T-cell (primary cell): ENCODE results near the gene POU2F3. TPM values are rescaled to one million over a fixed set of nuclear protein-coding genes. Genes with fewer than 3 reads are reported as not detected.

Experiments used
- ATAC-seq, 4 experiments: fragments of 200-7000 bp in 3 of 4; fragments of 150-1000 bp in 1 of 4; cut with Tn5 transposase; replicated peaks in 1 of 4; 1 replicate in 3 of 4; 2 replicates in 1 of 4; pipeline ENCODE4 v1.10.0; 2021; ENCODE audit warnings: moderate library complexity in 3 of 4, mild to moderate bottlenecking in 2 of 4, moderate number of reproducible peaks in 1 of 4
- CTCF ChIA-PET, 2 donors: fragments of 300-600 bp; sonication (Branson Sonifier 250); formaldehyde crosslinking; loops; one replicate each; lab custom pipeline; 2022; ENCODE audit warnings: antibody characterized with exemption in 2 of 2; lab: Charles Lee
- POLR2A ChIA-PET, 2 donors: fragments of 300-600 bp; sonication (Branson Sonifier 250); formaldehyde crosslinking; loops; one replicate each; lab custom pipeline; 2022; ENCODE audit warnings: antibody characterized with exemption in 2 of 2; lab: Charles Lee
- DNase-seq, 35 experiments: peaks; one replicate each; pipeline versions ENCODE4 v3.0.0 to v3.0.0-alpha.2; 2013 to 2023
- H3K27ac ChIP-seq: one replicate; pipeline ENCODE4 v1.5.1; 2013; ENCODE audit warnings: low read length
- H3K27me3 ChIP-seq, 2 experiments: replicated peaks in 1 of 2; 1 replicate in 1 of 2; 2 replicates in 1 of 2; pipeline versions ENCODE4 v1.6.1 to v1.7.0; 2013; ENCODE audit warnings: low read length in 1 of 2, mixed read lengths in 1 of 2; ENCODE audit not compliant: control insufficient read depth in 2 of 2, insufficient read depth in 2 of 2; ENCODE audit errors: extremely low read depth in 1 of 2
- H3K36me3 ChIP-seq, 2 donors: 1 replicate in 1 of 2; 2 replicates in 1 of 2; pipeline versions ENCODE4 v1.6.1 to v1.7.0; 2013; ENCODE audit warnings: low read length in 1 of 2; ENCODE audit not compliant: control insufficient read depth in 2 of 2, insufficient read depth in 1 of 2; ENCODE audit errors: extremely low read depth in 1 of 2
- H3K4me1 ChIP-seq, 2 experiments: 1 replicate in 1 of 2; 2 replicates in 1 of 2; pipeline versions ENCODE4 v1.6.1 to v1.7.0; 2013; ENCODE audit warnings: low read length in 2 of 2, mixed read lengths in 1 of 2; ENCODE audit not compliant: insufficient read depth in 2 of 2, control insufficient read depth in 1 of 2; ENCODE audit errors: extremely low read depth in 1 of 2
- H3K4me3 ChIP-seq, 2 donors: 1 replicate in 1 of 2; 2 replicates in 1 of 2; pipeline versions ENCODE4 v1.5.1 to v1.7.0; 2013; ENCODE audit warnings: mild to moderate bottlenecking in 2 of 2, low read length in 1 of 2, moderate library complexity in 1 of 2; ENCODE audit not compliant: control insufficient read depth in 1 of 2; ENCODE audit errors: extremely low read depth in 1 of 2
- H3K9me3 ChIP-seq: 2 replicates; pipeline ENCODE4 v1.7.0; 2013
- H3K27ac Mint-ChIP-seq, 2 donors: one replicate each; pipeline ENCODE4 v1.8.0; 2020 to 2021; ENCODE audit warnings: mild to moderate bottlenecking in 2 of 2, mixed read lengths in 2 of 2
- H3K27me3 Mint-ChIP-seq, 2 donors: one replicate each; pipeline ENCODE4 v1.8.0; 2021 to 2022; ENCODE audit warnings: mixed read lengths in 2 of 2
- H3K36me3 Mint-ChIP-seq: one replicate; pipeline ENCODE4 v1.8.0; 2021; ENCODE audit warnings: mixed read lengths
- H3K4me1 Mint-ChIP-seq, 3 donors: one replicate each; pipeline ENCODE4 v1.8.0; 2020 to 2022; ENCODE audit warnings: mixed read lengths in 3 of 3, mild to moderate bottlenecking in 1 of 3
- H3K4me3 Mint-ChIP-seq, 3 donors: one replicate each; pipeline ENCODE4 v1.8.0; 2020 to 2022; ENCODE audit warnings: mild to moderate bottlenecking in 3 of 3, mixed read lengths in 3 of 3, moderate library complexity in 3 of 3
- H3K9me3 Mint-ChIP-seq, 3 donors: one replicate each; pipeline ENCODE4 v1.8.0; 2020 to 2022; ENCODE audit warnings: mixed read lengths in 3 of 3
- WGBS: methylation state at CpG from one replicate; pipeline ENCODE4 v1.1.5; 2013; ENCODE audit warnings: missing lambda C conversion rate; ENCODE audit not compliant: insufficient coverage; 5-methylcytosine and 5-hydroxymethylcytosine counted together
- total RNA-seq, 35 experiments: library from RNA in 6 of 35; stranded (reverse) in 6 of 35; fragments of 120-200 nt in 1 of 35; gene quantifications; one replicate each; pipeline versions ENCODE4 v1.2.1 to v1.2.4 and lab custom pipeline; 2013 to 2026

Gene POU2F3
- total RNA-seq, 5 donors from 2014 or later (not counting 1 experiment from before 2014, with no cell fraction given), result not detected

GRCh38 chr11:120280600-120281051, 40.7 kb downstream of the POU2F3 start:
- Histone ChIP-seq H3K36me3 (no peaks in the 10 kb centered on the region), H3K4me1 (no peaks in the 10 kb centered on the region), H3K9me3 (no peaks in the 10 kb centered on the region), H3K4me3 (no peak overlapping the region), H3K27me3 (peaks cover 0 to 6% of the 10 kb centered on the region in 2 experiments), H3K27ac (no peak overlapping the region)
- no peaks in the 10 kb centered on the region for H3K4me1 Mint-ChIP-seq
- H3K27ac Mint-ChIP-seq, result no peak overlapping the region
- H3K27me3 Mint-ChIP-seq, result peaks cover 0 to 5% of the 10 kb centered on the region in 2 donors
- ATAC-seq, result no peak
- no peaks in the 10 kb centered on the region for H3K9me3 Mint-ChIP-seq
- WGBS, result 46% methylated on average over 4 of the region's 5 CpGs
- no peak for DNase-seq
- no peaks in the 10 kb centered on the region for H3K36me3 Mint-ChIP-seq
- H3K4me3 Mint-ChIP-seq, result no peak overlapping the region
- ChIA-PET CTCF (no interaction called here), POLR2A (no interaction called here)

GRCh38 chr11:120281143-120281795, 41.3 kb downstream of the POU2F3 start:
- ATAC-seq (no peak), DNase-seq (no peak)
- ChIA-PET CTCF (no interaction called here), POLR2A (no interaction called here)
- H3K4me1 ChIP-seq, result no peaks in the 10 kb centered on the region
- H3K36me3 ChIP-seq, result no peaks in the 10 kb centered on the region
- no peaks in the 10 kb centered on the region for H3K4me1 Mint-ChIP-seq
- H3K27ac Mint-ChIP-seq, result no peak overlapping the region
- H3K4me3 Mint-ChIP-seq, result no peak overlapping the region
- H3K4me3 ChIP-seq, result no peak overlapping the region
- no peak overlapping the region for H3K27ac ChIP-seq
- peaks cover 0 to 4% of the 10 kb centered on the region in 2 experiments for H3K27me3 ChIP-seq
- no peaks in the 10 kb centered on the region for H3K9me3 Mint-ChIP-seq
- no peaks in the 10 kb centered on the region for H3K36me3 Mint-ChIP-seq
- no peaks in the 10 kb centered on the region for H3K9me3 ChIP-seq
- 92% methylated on average over 6 of the region's 7 CpGs for WGBS
- H3K27me3 Mint-ChIP-seq, result peaks cover 0 to 8% of the 10 kb centered on the region in 2 donors

- H3K27me3 ChIP-seq, result peaks cover 0 to 4% of the 10 kb centered on the region in 2 experiments
- H3K4me1 ChIP-seq, result no peaks in the 10 kb centered on the region
- H3K27ac Mint-ChIP-seq, result no peak overlapping the region
- ChIA-PET CTCF (no interaction called here), POLR2A (interaction anchor here in 1 of 2 donors (0.6 kb wide), 1 partner anchor 16 kb away, joined by 3 read pairs; no protein-coding TSS in a partner anchor)
- no peak overlapping the region for H3K4me3 ChIP-seq
- DNase-seq (no peak), ATAC-seq (no peak)
- no peaks in the 10 kb centered on the region for H3K36me3 Mint-ChIP-seq
- H3K27me3 Mint-ChIP-seq, result peaks cover 4 to 15% of the 10 kb centered on the region in 2 donors
- H3K9me3 Mint-ChIP-seq, result no peaks in the 10 kb centered on the region
- H3K27ac ChIP-seq, result no peak overlapping the region
- H3K4me1 Mint-ChIP-seq, result no peaks in the 10 kb centered on the region
- no peaks in the 10 kb centered on the region for H3K36me3 ChIP-seq
- no peak overlapping the region for H3K4me3 Mint-ChIP-seq
- 61% methylated on average over 2 of the region's 2 CpGs for WGBS
- H3K9me3 ChIP-seq, result no peaks in the 10 kb centered on the region
These were observed 43.2 kb downstream of the POU2F3 start for GRCh38 chr11:120283124-120283523.

- no peaks in the 10 kb centered on the region for H3K9me3 Mint-ChIP-seq
- peaks cover 4 to 21% of the 10 kb centered on the region in 2 donors for H3K27me3 Mint-ChIP-seq
- no peaks in the 10 kb centered on the region for H3K4me1 ChIP-seq
- H3K9me3 ChIP-seq, result no peaks in the 10 kb centered on the region
- WGBS, result 83% methylated on average over 1 of the region's 6 CpGs
- no peak overlapping the region for H3K27ac ChIP-seq
- H3K4me3 Mint-ChIP-seq, result no peak overlapping the region
- H3K27me3 ChIP-seq, result peaks cover 0 to 4% of the 10 kb centered on the region in 2 experiments
- no peak overlapping the region for H3K27ac Mint-ChIP-seq
- DNase-seq (no peak), ATAC-seq (no peak)
- ChIA-PET POLR2A (no interaction called here), CTCF (no interaction called here)
- no peaks in the 10 kb centered on the region for H3K36me3 Mint-ChIP-seq
- H3K4me3 ChIP-seq, result no peak overlapping the region
- no peaks in the 10 kb centered on the region for H3K4me1 Mint-ChIP-seq
- H3K36me3 ChIP-seq, result no peaks in the 10 kb centered on the region
These were observed 44.3 kb downstream of the POU2F3 start for GRCh38 chr11:120284272-120284671.

- WGBS, result 66% methylated on average over 2 of the region's 4 CpGs
- peaks cover 0 to 2% of the 10 kb centered on the region in 2 experiments for H3K27me3 ChIP-seq
- CTCF ChIA-PET, result no interaction called here
- H3K36me3 ChIP-seq, result no peaks in the 10 kb centered on the region
- no peaks in the 10 kb centered on the region for H3K4me1 Mint-ChIP-seq
- H3K9me3 Mint-ChIP-seq, result no peaks in the 10 kb centered on the region
- H3K4me3 ChIP-seq, result no peak overlapping the region
- peaks cover 4 to 28% of the 10 kb centered on the region in 2 donors for H3K27me3 Mint-ChIP-seq
- no peaks in the 10 kb centered on the region for H3K36me3 Mint-ChIP-seq
- H3K27ac ChIP-seq, result no peak overlapping the region
- no peak for ATAC-seq
- no peak for DNase-seq
- no peak overlapping the region for H3K27ac Mint-ChIP-seq
- no peaks in the 10 kb centered on the region for H3K9me3 ChIP-seq
- POLR2A ChIA-PET, result no interaction called here
- H3K4me3 Mint-ChIP-seq, result no peak overlapping the region
- H3K4me1 ChIP-seq, result no peaks in the 10 kb centered on the region
These were observed 45.3 kb downstream of the POU2F3 start for GRCh38 chr11:120285256-120285655.

- CTCF ChIA-PET, result interaction anchor here in 1 of 2 donors (0.6 to 0.7 kb wide), 2 partner anchors 103 to 948 kb away, joined by 3 to 9 read pairs; no protein-coding TSS in a partner anchor
- Mint-ChIP-seq H3K9me3 (no peaks in the 10 kb centered on the region), H3K4me3 (no peak overlapping the region), H3K27ac (no peak overlapping the region), H3K27me3 (peaks cover 17 to 32% of the 10 kb centered on the region in 2 donors), H3K36me3 (no peaks in the 10 kb centered on the region), H3K4me1 (no peaks in the 10 kb centered on the region)
- Histone ChIP-seq H3K9me3 (no peaks in the 10 kb centered on the region), H3K27me3 (peaks cover 2 to 5% of the 10 kb centered on the region in 2 experiments), H3K27ac (no peak overlapping the region), H3K36me3 (no peaks in the 10 kb centered on the region), H3K4me1 (no peaks in the 10 kb centered on the region), H3K4me3 (no peak overlapping the region)
- DNase-seq, result no peak
- no CpG with 5 or more reads among the region's 2 CpGs for WGBS
- ATAC-seq, result no peak
- POLR2A ChIA-PET, result no interaction called here
These were observed 48.1 kb downstream of the POU2F3 start for GRCh38 chr11:120288021-120288420.
